ENCODE data around the gene TUBGCP6. TPM values are rescaled to one million over a fixed set of nuclear protein-coding genes. Genes with fewer than 3 reads are reported as not detected.
"Not testable (repeated sequence)": the region's sequence is repeated elsewhere in the genome, so short reads cannot be mapped to it uniquely, and the experiment has no call there.

TUBGCP6 gene
- total RNA-seq, 1 donor from 2014 or later, result 26.3 TPM

- no peak for FAIRE-seq
- peak overlapping the region; percentile 78 for H3K27ac Mint-ChIP-seq (ENCODE audit: unreplicated experiment)
- no peak overlapping the region for H3K4me2 ChIP-seq (ENCODE audit: low read length)
These were observed 75.6 kb downstream of the TUBGCP6 start for GRCh38 chr22:50169181-50169759.

GRCh38 chr22:50168490-50169180, 76.2 kb downstream of the TUBGCP6 start:
- not testable (repeated sequence) for H2AFZ ChIP-seq (ENCODE audit: low read depth, low read length); DNase-seq (ENCODE audit: low read depth); H3K9ac ChIP-seq (ENCODE audit: low read length); H3K4me2 ChIP-seq (ENCODE audit: low read length); H3K9me3 Mint-ChIP-seq (ENCODE audit: unreplicated experiment); H3K4me3 ChIP-seq (ENCODE audit: insufficient read depth, low read depth, low read length); FAIRE-seq; H4K20me1 ChIP-seq (ENCODE audit: insufficient read depth, low read length); H3K79me2 ChIP-seq (ENCODE audit: insufficient read depth, low read length); H3K9me3 ChIP-seq (ENCODE audit: insufficient read depth, low read depth, low read length); H3K36me3 ChIP-seq (ENCODE audit: insufficient read depth, low read length); H3K27ac ChIP-seq (ENCODE audit: low read depth, low read length); H3K4me1 Mint-ChIP-seq (ENCODE audit: low read depth, unreplicated experiment); H3K36me3 Mint-ChIP-seq (ENCODE audit: low read depth, unreplicated experiment); H3K27me3 ChIP-seq (ENCODE audit: insufficient read depth, low read length); H3K4me1 ChIP-seq (ENCODE audit: insufficient read depth, low read length)
- Mint-ChIP-seq H3K27me3 (ENCODE audit: low read depth, unreplicated experiment) (peaks cover 15% of the 10 kb centered on the region), H3K27ac (ENCODE audit: unreplicated experiment) (peak overlapping the region; percentile 78), H3K4me3 (ENCODE audit: unreplicated experiment) (peak overlapping the region; percentile 68)

More at GRCh38 chr22:50169181-50169759, 75.6 kb downstream of the TUBGCP6 start:
- Histone ChIP-seq H3K27me3 (ENCODE audit: insufficient read depth, low read length) (peaks cover 8% of the 10 kb centered on the region), H3K79me2 (ENCODE audit: insufficient read depth, low read length) (no peaks in the 10 kb centered on the region), H3K9ac (ENCODE audit: low read length) (no peak overlapping the region), H2AFZ (ENCODE audit: low read depth, low read length) (no peak overlapping the region), H3K4me1 (ENCODE audit: insufficient read depth, low read length) (no peaks in the 10 kb centered on the region), H3K36me3 (ENCODE audit: insufficient read depth, low read length) (no peaks in the 10 kb centered on the region), H3K4me3 (ENCODE audit: insufficient read depth, low read depth, low read length) (no peak overlapping the region), H3K27ac (ENCODE audit: low read depth, low read length) (no peak overlapping the region), H4K20me1 (ENCODE audit: insufficient read depth, low read length) (no peaks in the 10 kb centered on the region), H3K9me3 (ENCODE audit: insufficient read depth, low read depth, low read length) (no peaks in the 10 kb centered on the region)
- DNase-seq (ENCODE audit: low read depth), result no peak
- peaks cover 1% of the 10 kb centered on the region for H3K9me3 Mint-ChIP-seq (ENCODE audit: unreplicated experiment)
- TF ChIP-seq EZH2 (IDR thresholded peaks at IDR 0.05; ENCODE audit: insufficient read depth, low read length) (peak; percentile 74), CTCF (IDR thresholded peaks at IDR 0.05; ENCODE audit: insufficient read depth, low read depth, low read length) (no peak)
- H3K36me3 Mint-ChIP-seq (ENCODE audit: low read depth, unreplicated experiment), result no peaks in the 10 kb centered on the region
- peaks cover 15% of the 10 kb centered on the region for H3K27me3 Mint-ChIP-seq (ENCODE audit: low read depth, unreplicated experiment)
- peak overlapping the region; percentile 68 for H3K4me3 Mint-ChIP-seq (ENCODE audit: unreplicated experiment)
- H3K4me1 Mint-ChIP-seq (ENCODE audit: low read depth, unreplicated experiment), result no peaks in the 10 kb centered on the region

- Histone ChIP-seq H3K4me2 (ENCODE audit: low read length) (no peak overlapping the region), H3K9me3 (ENCODE audit: insufficient read depth, low read depth, low read length) (no peaks in the 10 kb centered on the region), H3K36me3 (ENCODE audit: insufficient read depth, low read length) (no peaks in the 10 kb centered on the region), H4K20me1 (ENCODE audit: insufficient read depth, low read length) (no peaks in the 10 kb centered on the region), H3K27ac (ENCODE audit: low read depth, low read length) (no peak overlapping the region), H3K4me3 (ENCODE audit: insufficient read depth, low read depth, low read length) (no peak overlapping the region), H3K9ac (ENCODE audit: low read length) (no peak overlapping the region), H3K27me3 (ENCODE audit: insufficient read depth, low read length) (peaks cover 9% of the 10 kb centered on the region), H3K79me2 (ENCODE audit: insufficient read depth, low read length) (no peaks in the 10 kb centered on the region), H2AFZ (ENCODE audit: low read depth, low read length) (no peak overlapping the region), H3K4me1 (ENCODE audit: insufficient read depth, low read length) (no peaks in the 10 kb centered on the region)
- H3K27me3 Mint-ChIP-seq (ENCODE audit: low read depth, unreplicated experiment), result peaks cover 17% of the 10 kb centered on the region
- DNase-seq (ENCODE audit: low read depth), result no peak
- H3K36me3 Mint-ChIP-seq (ENCODE audit: low read depth, unreplicated experiment), result no peaks in the 10 kb centered on the region
- H3K9me3 Mint-ChIP-seq (ENCODE audit: unreplicated experiment), result peaks cover 1% of the 10 kb centered on the region
- no peak for FAIRE-seq
- no peaks in the 10 kb centered on the region for H3K4me1 Mint-ChIP-seq (ENCODE audit: low read depth, unreplicated experiment)
- TF ChIP-seq EZH2 (IDR thresholded peaks at IDR 0.05; ENCODE audit: insufficient read depth, low read length), result no peak
- no peak for TF ChIP-seq CTCF (IDR thresholded peaks at IDR 0.05; ENCODE audit: insufficient read depth, low read depth, low read length)
- no peak overlapping the region for H3K27ac Mint-ChIP-seq (ENCODE audit: unreplicated experiment)
- H3K4me3 Mint-ChIP-seq (ENCODE audit: unreplicated experiment), result peak overlapping the region; percentile 4
These were observed 76.9 kb downstream of the TUBGCP6 start for GRCh38 chr22:50167689-50168489.
